GM12874 (cell line): Measurements from ENCODE around the gene HAGH.

Experiments used
- TF ChIP-seq, protein P1 (sequence below): IDR thresholded peaks from 2 replicates; pipeline ENCODE4 v1.5.1; 2011; ENCODE audit warnings: low read depth, mild to moderate bottlenecking, control low read depth, low read length, moderate library complexity; ENCODE audit not compliant: insufficient read depth

The HAGH gene

GRCh38 chr16:1862394-1862793, 35.8 kb upstream of the HAGH start:
- TF ChIP-seq, protein P1, sequence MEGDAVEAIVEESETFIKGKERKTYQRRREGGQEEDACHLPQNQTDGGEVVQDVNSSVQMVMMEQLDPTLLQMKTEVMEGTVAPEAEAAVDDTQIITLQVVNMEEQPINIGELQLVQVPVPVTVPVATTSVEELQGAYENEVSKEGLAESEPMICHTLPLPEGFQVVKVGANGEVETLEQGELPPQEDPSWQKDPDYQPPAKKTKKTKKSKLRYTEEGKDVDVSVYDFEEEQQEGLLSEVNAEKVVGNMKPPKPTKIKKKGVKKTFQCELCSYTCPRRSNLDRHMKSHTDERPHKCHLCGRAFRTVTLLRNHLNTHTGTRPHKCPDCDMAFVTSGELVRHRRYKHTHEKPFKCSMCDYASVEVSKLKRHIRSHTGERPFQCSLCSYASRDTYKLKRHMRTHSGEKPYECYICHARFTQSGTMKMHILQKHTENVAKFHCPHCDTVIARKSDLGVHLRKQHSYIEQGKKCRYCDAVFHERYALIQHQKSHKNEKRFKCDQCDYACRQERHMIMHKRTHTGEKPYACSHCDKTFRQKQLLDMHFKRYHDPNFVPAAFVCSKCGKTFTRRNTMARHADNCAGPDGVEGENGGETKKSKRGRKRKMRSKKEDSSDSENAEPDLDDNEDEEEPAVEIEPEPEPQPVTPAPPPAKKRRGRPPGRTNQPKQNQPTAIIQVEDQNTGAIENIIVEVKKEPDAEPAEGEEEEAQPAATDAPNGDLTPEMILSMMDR, result no peak

DNA sequence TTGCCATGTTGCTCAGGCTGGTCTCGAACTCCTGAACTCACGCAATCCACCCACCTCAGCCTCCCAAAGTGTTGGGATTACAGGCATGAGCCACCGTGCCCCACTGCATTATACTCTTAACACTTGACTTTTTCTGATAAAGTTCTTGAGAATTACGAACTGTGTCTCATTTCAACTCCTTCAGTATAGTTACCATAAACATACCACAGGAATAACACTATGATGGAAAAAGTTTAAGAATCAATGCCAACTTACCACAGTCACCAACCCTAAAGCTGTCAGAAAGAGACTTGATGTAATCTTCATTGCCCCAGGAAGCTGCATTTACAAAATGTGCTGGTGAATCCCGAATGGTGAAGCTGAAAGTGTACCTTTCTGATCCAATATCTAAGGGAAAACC, 35.1 kb upstream of the HAGH start:
- TF ChIP-seq, protein P1, result no peak

GRCh38 chr16:1859650-1860049, 33.0 kb upstream of the HAGH start:
- TF ChIP-seq, protein P1, result no peak

DNA sequence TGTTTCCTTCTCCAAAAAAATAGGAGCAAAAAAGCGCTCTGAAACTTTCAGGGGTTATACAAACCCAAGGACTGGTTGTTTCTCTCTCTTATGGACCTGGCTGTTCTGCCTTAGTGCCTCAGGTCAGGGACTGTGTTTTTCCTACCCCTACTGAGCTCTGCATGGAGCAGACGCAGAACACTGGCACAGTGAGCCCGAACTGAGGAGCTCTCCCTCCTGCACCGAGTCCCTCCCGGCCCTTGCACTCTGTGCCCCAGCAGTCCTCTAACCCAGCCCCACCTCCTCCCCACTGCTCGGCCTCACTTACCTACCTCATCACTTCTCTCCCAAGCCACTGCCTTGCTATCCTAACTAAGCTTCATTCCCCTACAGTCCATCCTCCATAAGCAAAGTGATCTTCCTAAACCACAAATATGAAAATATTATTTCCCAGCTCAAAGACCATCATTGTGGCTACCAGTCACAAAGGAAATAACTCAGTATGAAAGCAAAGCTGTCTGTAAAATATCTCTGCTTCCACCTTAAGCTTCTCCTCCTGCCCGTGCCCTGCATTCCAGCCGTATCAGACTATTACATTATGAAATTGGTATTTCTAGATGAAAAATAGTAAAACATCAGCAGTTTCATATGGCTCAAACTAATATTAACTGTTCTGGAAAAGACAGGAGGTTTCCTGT, 31.7 kb upstream of the HAGH start:
- TF ChIP-seq, protein P1, result no peak

GRCh38 chr16:1857433-1858097, 30.9 kb upstream of the HAGH start:
- TF ChIP-seq, protein P1, result no peak

DNA sequence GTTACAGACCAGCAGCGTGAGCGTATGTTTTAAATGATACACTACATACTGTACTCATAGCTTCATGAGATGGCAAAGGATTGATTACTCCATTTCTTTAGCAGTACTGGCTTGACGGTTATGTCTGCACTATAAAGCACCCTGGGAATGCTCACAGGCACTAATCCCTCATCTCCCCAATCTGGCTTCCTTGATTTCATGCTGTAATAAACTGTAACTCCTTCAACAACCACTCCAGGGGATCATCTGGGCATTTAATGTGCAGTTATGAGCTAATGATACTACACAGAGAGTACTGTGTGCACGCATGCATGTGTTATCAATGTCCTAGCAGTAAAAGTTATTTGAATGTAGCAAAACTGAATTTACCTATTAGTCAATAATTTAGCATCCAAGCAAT, 25.2 kb upstream of the HAGH start:
- TF ChIP-seq, protein P1, result no peak

- TF ChIP-seq, protein P1, result no peak
These were observed 24.4 kb upstream of the HAGH start for GRCh38 chr16:1850981-1851380.
